GM23248 (cell line): ENCODE measurements around the gene CHRM4.

Experiments used
- EZH2 ChIP-seq: fragments of 200-600 bp; sonication (generic); IDR thresholded peaks from 2 replicates; pipeline ENCODE4 v1.6.1; 2018; ENCODE audit warnings: antibody characterized with exemption, mild to moderate bottlenecking; ENCODE audit not compliant: insufficient read depth, poor library complexity, severe bottlenecking
- EZH2phosphoT487 ChIP-seq: fragments of 200-600 bp; sonication (generic); IDR thresholded peaks from 2 replicates; pipeline ENCODE4 v1.6.1; 2018; ENCODE audit warnings: antibody characterized with exemption, moderate library complexity, mild to moderate bottlenecking, low read depth; ENCODE audit not compliant: insufficient read depth

DNA sequence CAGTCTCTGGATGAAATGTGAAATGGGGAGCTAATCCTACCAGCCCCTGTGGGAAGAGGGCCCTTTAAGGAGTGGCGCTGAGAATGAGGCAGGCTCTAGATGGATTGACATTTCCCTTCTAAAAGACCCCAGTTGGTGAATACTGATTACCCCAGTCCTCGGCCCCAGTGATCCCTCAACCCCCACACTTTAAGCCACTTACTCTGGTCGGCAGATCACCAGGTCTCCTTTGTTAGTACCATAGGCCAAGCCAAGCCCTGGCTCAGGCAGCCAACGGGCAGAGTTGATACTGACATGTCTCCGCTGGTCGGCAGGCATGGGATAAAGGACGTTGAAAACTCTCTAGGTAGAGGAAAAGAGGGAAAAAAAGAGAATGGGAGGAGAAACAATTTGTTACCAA is 26.1 kb upstream of the CHRM4 start:
- TF ChIP-seq EZH2 = no peak
- TF ChIP-seq EZH2phosphoT487 = no peak
